ENCODE data around the gene ECHS1. TPM values are rescaled to one million over a fixed set of nuclear protein-coding genes. Genes with fewer than 3 reads are reported as not detected.

ECHS1 gene
- polyA plus RNA-seq, 1 of the 3 experiments (the other 2 are of a cell fraction) = 97.8 TPM

- Histone ChIP-seq H3K9ac (no peak overlapping the region), H4K20me1 (ENCODE audit: insufficient read depth) (no peaks in the 10 kb centered on the region), H3K4me1 (ENCODE audit: control insufficient read depth in 1 of 2, insufficient read depth in 2 of 2, low read depth in 1 of 2, low read length in 1 of 2) (no peaks in the 10 kb centered on the region), H2AFZ (ENCODE audit: low read depth) (no peak overlapping the region), H3K27ac (ENCODE audit: low read depth in 2 of 2, low read length in 1 of 2) (no peak overlapping the region), H3K9me3 (no peaks in the 10 kb centered on the region), H3K36me3 (replicated peaks in 1 of 2; ENCODE audit: control insufficient read depth in 1 of 2, insufficient read depth in 2 of 2, low read length in 1 of 2) (peaks cover 0 to 3% of the 10 kb centered on the region in 2 experiments), H3K27me3 (ENCODE audit: insufficient read depth) (no peaks in the 10 kb centered on the region), H3F3A (replicated peaks; ENCODE audit: insufficient read depth) (no peaks in the 10 kb centered on the region), H3K4me3 (ENCODE audit: low read depth in 2 of 2, low read length in 1 of 2) (no peak overlapping the region), H3K79me2 (ENCODE audit: insufficient read depth) (peaks cover under 1% of the 10 kb centered on the region; the same call in 1 of the 2 replicates), H3K9me2 (no peaks in the 10 kb centered on the region), H3K4me2 (no peak overlapping the region)
- no peak for DNase-seq
- WGBS (ENCODE audit: low lambda C conversion rate) = 92% methylated on average over 25 of the region's 39 CpGs
- CTCF ChIA-PET = interaction anchor here (1.6 kb wide), 1 partner anchor 31 kb away, joined by 4 read pairs; the partner anchor contains the start of gene FUOM
- TF ChIP-seq GABPA (IDR thresholded peaks at IDR 0.05; ENCODE audit: low read depth) (no peak), MAX (IDR thresholded peaks at IDR 0.05; ENCODE audit: low read depth) (no peak), FOXM1 (IDR thresholded peaks at IDR 0.05; ENCODE audit: low read depth) (no peak), ELF1 (IDR thresholded peaks at IDR 0.05) (no peak), MXI1 (IDR thresholded peaks at IDR 0.05; ENCODE audit: low read depth, low read length) (no peak), EP300 (IDR thresholded peaks at IDR 0.05; ENCODE audit: borderline replicate concordance in 1 of 2, low read depth in 1 of 2, low read length in 1 of 2) (no peak), RFX5 (IDR thresholded peaks at IDR 0.05; ENCODE audit: low read length) (no peak), USF1 (IDR thresholded peaks at IDR 0.05; ENCODE audit: borderline replicate concordance, low read depth) (no peak), NFIC (IDR thresholded peaks at IDR 0.05; ENCODE audit: borderline replicate concordance) (no peak), YY1 (IDR thresholded peaks at IDR 0.05; ENCODE audit: low read depth) (no peak), TCF12 (IDR thresholded peaks at IDR 0.05) (no peak), CTCF (IDR thresholded peaks at IDR 0.05) (no peak), PBX3 (IDR thresholded peaks at IDR 0.05) (no peak), POLR2AphosphoS5 (IDR thresholded peaks at IDR 0.05; ENCODE audit: low read depth, low read length) (no peak), RAD21 (IDR thresholded peaks at IDR 0.05; ENCODE audit: low read length) (no peak), JUND (IDR thresholded peaks at IDR 0.05) (no peak)
- POLR2A ChIA-PET = no interaction called here
These were observed 16.0 kb upstream of the ECHS1 start for GRCh38 chr10:133388973-133389818.
